Suprapubic skin (tissue), 4 donors: ENCODE results near the gene ENOX2. TPM values are rescaled to one million over a fixed set of nuclear protein-coding genes. Genes with fewer than 3 reads are reported as not detected.
"Not testable (repeated sequence)": the region's sequence is repeated elsewhere in the genome, so short reads cannot be mapped to it uniquely, and the experiment has no call there.

Experiments
- DNase-seq, 2 donors: peaks; one replicate each; pipeline ENCODE4 v3.0.0-alpha.2; 2019; ENCODE audit warnings: low spot score in 2 of 2
- H3K27ac ChIP-seq: fragments of 200-600 bp; sonication (generic); one replicate; pipeline ENCODE4 v1.5.1; 2019
- H3K27me3 ChIP-seq: fragments of 200-600 bp; sonication (generic); one replicate; pipeline ENCODE4 v1.5.1; 2019
- H3K36me3 ChIP-seq: fragments of 200-600 bp; sonication (generic); one replicate; pipeline ENCODE4 v1.5.1; 2019
- H3K4me1 ChIP-seq: fragments of 200-600 bp; sonication (generic); one replicate; pipeline ENCODE4 v1.5.1; 2019
- H3K4me3 ChIP-seq: fragments of 200-600 bp; sonication (generic); one replicate; pipeline ENCODE4 v1.5.1; 2019; ENCODE audit warnings: mild to moderate bottlenecking
- H3K9me3 ChIP-seq: fragments of 200-600 bp; sonication (generic); one replicate; pipeline ENCODE4 v1.5.1; 2019
- EP300 ChIP-seq: sonication (generic); formaldehyde crosslinking; IDR thresholded peaks from one replicate; pipeline ENCODE4 v1.6.1; 2017; ENCODE audit warnings: antibody characterized with exemption
- POLR2A ChIP-seq, 2 donors: fragments of 450-650 bp; IDR thresholded peaks; one replicate each; pipeline ENCODE4 v1.6.1; 2017; ENCODE audit warnings: antibody characterized with exemption in 2 of 2, mild to moderate bottlenecking in 2 of 2, moderate library complexity in 2 of 2
- POLR2AphosphoS5 ChIP-seq, 3 donors: sonication (generic); formaldehyde crosslinking; IDR thresholded peaks; one replicate each; pipeline ENCODE4 v1.6.1; 2017; ENCODE audit warnings: antibody characterized with exemption in 3 of 3
- WGBS: methylation state at CpG from one replicate; pipeline ENCODE4 v1.1.5; 2018; 5-methylcytosine and 5-hydroxymethylcytosine counted together
- total RNA-seq, 4 donors: library from RNA; depleted of rRNA; stranded (reverse); fragments of >200 nt; gene quantifications; one replicate each; pipeline ENCODE4 v1.1.0, GENCODE V29; 2016
- TF ChIP-seq, protein P1 (sequence below), 2 donors: fragments of 200-600 bp in 1 of 2; fragments of 450-650 bp in 1 of 2; sonication (generic) in 1 of 2; IDR thresholded peaks; one replicate each; pipeline ENCODE4 v1.5.1; 2016 to 2019; ENCODE audit warnings: antibody characterized with exemption in 2 of 2, mild to moderate bottlenecking in 1 of 2, moderate library complexity in 1 of 2

The ENOX2 gene
- total RNA-seq, 4 donors from 2014 or later: 9.6 to 11.1 (median 10.7) TPM

DNA sequence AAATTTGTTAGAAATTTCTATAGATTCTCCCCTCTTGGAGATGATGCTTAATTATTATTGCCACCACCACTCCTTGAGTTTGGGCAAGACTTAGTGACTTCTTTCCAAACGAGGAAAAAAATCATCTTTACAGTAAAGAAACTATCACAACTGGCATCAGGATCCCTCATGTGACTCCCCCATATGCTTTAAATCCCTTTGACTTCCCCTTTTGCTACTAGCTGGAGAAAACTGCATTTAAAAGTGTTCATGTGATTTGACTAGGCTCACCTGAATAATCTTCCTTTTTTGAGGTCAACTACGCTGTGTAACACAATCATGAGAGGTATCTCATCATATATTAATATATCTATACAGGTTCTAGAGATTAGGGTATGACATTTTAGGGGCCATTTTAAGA is 30.3 kb upstream of the ENOX2 start:
- no peaks in the 10 kb centered on the region for H3K27me3 ChIP-seq
- no peaks in the 10 kb centered on the region for H3K4me1 ChIP-seq
- H3K36me3 ChIP-seq: no peaks in the 10 kb centered on the region
- H3K27ac ChIP-seq: no peak overlapping the region
- TF ChIP-seq, protein P1, sequence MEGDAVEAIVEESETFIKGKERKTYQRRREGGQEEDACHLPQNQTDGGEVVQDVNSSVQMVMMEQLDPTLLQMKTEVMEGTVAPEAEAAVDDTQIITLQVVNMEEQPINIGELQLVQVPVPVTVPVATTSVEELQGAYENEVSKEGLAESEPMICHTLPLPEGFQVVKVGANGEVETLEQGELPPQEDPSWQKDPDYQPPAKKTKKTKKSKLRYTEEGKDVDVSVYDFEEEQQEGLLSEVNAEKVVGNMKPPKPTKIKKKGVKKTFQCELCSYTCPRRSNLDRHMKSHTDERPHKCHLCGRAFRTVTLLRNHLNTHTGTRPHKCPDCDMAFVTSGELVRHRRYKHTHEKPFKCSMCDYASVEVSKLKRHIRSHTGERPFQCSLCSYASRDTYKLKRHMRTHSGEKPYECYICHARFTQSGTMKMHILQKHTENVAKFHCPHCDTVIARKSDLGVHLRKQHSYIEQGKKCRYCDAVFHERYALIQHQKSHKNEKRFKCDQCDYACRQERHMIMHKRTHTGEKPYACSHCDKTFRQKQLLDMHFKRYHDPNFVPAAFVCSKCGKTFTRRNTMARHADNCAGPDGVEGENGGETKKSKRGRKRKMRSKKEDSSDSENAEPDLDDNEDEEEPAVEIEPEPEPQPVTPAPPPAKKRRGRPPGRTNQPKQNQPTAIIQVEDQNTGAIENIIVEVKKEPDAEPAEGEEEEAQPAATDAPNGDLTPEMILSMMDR (IDR thresholded peaks at IDR 0.05): no peak
- TF ChIP-seq POLR2A (IDR thresholded peaks at IDR 0.05): no peak
- TF ChIP-seq POLR2AphosphoS5 (IDR thresholded peaks at IDR 0.05): no peak
- TF ChIP-seq EP300: no peak
- H3K4me3 ChIP-seq: no peak overlapping the region
- H3K9me3 ChIP-seq: no peaks in the 10 kb centered on the region
- WGBS: 66% methylated on average over 2 of the region's 2 CpGs
- no peak for DNase-seq

DNA sequence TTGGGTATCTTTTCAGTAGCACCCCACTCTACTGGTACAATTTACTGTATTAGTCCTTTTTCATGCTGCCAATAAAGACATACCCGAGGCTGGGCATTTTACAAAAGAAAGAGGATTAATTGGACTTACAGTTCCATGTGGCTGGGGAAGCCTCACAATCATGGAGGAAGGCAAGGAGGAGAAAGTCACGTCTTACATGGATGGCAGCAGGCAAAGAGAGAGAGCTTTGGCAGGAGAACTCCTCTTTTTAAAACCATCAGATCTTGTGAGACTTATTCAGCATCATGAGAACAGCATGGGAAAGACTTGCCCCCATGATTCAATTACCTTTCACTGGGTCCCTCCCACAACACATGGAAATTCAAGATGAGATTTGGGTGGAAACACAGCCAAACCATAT is 17.4 kb upstream of the ENOX2 start:
- not testable (repeated sequence) for H3K9me3 ChIP-seq, H3K27me3 ChIP-seq, DNase-seq, H3K36me3 ChIP-seq, H3K27ac ChIP-seq, H3K4me3 ChIP-seq, H3K4me1 ChIP-seq
- WGBS: 57% methylated on average over 2 of the region's 2 CpGs

GRCh38 chrX:130919676-130920075 is 16.7 kb upstream of the ENOX2 start:
- not testable (repeated sequence) for DNase-seq, H3K9me3 ChIP-seq, H3K4me3 ChIP-seq, H3K4me1 ChIP-seq, H3K27ac ChIP-seq, H3K36me3 ChIP-seq, H3K27me3 ChIP-seq
- WGBS: 25% methylated on average over 1 of the region's 1 CpG

DNA sequence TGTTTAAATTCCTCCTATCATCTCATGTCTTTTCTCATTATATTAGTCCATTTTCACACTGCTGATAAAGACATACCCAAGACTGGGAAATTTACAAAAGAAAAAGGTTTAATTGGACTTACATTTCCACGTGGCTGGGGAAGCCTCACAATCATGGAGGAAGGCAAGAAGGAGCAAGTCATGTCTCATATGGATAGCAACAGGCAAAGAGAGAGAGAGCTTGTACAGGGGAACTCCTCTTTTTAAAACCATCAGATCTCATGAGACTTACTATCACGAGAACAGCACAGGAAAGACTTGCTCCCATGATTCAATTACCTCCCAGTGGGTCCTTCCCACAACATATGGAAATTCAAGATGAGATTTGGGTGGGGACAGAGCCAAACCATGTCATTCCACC is 15.5 kb upstream of the ENOX2 start:
- not testable (repeated sequence) for H3K9me3 ChIP-seq, H3K4me1 ChIP-seq, DNase-seq, H3K27me3 ChIP-seq, H3K36me3 ChIP-seq, H3K4me3 ChIP-seq, H3K27ac ChIP-seq
- WGBS: 58% methylated on average over 2 of the region's 2 CpGs

- DNase-seq: no peak
Observed at GRCh38 chrX:130916636-130917422, 13.8 kb upstream of the ENOX2 start.

GRCh38 chrX:130915302-130915701 is 12.3 kb upstream of the ENOX2 start:
- no peak for TF ChIP-seq POLR2A (IDR thresholded peaks at IDR 0.05)
- no peak for TF ChIP-seq POLR2AphosphoS5 (IDR thresholded peaks at IDR 0.05)
- no peak for TF ChIP-seq EP300
- TF ChIP-seq, protein P1 (IDR thresholded peaks at IDR 0.05): no peak
- Histone ChIP-seq H3K4me1 (no peaks in the 10 kb centered on the region), H3K4me3 (no peak overlapping the region), H3K9me3 (no peaks in the 10 kb centered on the region), H3K36me3 (no peaks in the 10 kb centered on the region), H3K27ac (no peak overlapping the region), H3K27me3 (no peaks in the 10 kb centered on the region)
- DNase-seq: no peak

More at GRCh38 chrX:130916636-130917422, 13.8 kb upstream of the ENOX2 start:
- no peaks in the 10 kb centered on the region for H3K4me1 ChIP-seq
- TF ChIP-seq EP300 (no peak), POLR2A (IDR thresholded peaks at IDR 0.05) (no peak), POLR2AphosphoS5 (IDR thresholded peaks at IDR 0.05) (no peak)
- TF ChIP-seq, protein P1 (IDR thresholded peaks at IDR 0.05): peak; percentile 43 to 55
- no peaks in the 10 kb centered on the region for H3K27me3 ChIP-seq
- H3K9me3 ChIP-seq: no peaks in the 10 kb centered on the region
- 32% methylated on average over 7 of the region's 7 CpGs for WGBS
- H3K4me3 ChIP-seq: no peak overlapping the region
- no peak overlapping the region for H3K27ac ChIP-seq
- no peaks in the 10 kb centered on the region for H3K36me3 ChIP-seq
